ENCODE results near the gene USP32.

USP32 gene

DNA sequence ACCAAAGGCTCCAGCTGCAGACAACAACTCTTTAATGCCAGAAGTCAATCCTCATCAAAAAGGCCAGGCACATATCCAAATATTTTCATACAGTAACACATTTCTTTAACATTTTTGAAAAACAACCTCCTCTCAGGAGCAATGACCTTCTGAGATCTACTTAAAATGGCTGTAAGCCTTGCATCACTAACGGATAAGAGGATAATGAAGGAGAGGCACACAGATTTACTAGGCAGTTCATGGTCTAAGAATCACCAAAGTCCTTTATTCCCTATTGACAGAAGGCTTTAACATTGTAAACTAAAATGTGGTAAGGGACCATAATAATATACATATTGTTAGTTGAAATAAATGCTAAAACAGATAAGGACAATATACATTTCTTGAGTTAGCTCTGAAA, 114.7 kb downstream of the USP32 start:
- no peak for DNase-seq (ENCODE audit: low spot score)
- TF ChIP-seq, protein P1, sequence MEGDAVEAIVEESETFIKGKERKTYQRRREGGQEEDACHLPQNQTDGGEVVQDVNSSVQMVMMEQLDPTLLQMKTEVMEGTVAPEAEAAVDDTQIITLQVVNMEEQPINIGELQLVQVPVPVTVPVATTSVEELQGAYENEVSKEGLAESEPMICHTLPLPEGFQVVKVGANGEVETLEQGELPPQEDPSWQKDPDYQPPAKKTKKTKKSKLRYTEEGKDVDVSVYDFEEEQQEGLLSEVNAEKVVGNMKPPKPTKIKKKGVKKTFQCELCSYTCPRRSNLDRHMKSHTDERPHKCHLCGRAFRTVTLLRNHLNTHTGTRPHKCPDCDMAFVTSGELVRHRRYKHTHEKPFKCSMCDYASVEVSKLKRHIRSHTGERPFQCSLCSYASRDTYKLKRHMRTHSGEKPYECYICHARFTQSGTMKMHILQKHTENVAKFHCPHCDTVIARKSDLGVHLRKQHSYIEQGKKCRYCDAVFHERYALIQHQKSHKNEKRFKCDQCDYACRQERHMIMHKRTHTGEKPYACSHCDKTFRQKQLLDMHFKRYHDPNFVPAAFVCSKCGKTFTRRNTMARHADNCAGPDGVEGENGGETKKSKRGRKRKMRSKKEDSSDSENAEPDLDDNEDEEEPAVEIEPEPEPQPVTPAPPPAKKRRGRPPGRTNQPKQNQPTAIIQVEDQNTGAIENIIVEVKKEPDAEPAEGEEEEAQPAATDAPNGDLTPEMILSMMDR (IDR thresholded peaks at IDR 0.05; ENCODE audit: extremely low read depth, insufficient read depth, missing control alignments): no peak

DNA sequence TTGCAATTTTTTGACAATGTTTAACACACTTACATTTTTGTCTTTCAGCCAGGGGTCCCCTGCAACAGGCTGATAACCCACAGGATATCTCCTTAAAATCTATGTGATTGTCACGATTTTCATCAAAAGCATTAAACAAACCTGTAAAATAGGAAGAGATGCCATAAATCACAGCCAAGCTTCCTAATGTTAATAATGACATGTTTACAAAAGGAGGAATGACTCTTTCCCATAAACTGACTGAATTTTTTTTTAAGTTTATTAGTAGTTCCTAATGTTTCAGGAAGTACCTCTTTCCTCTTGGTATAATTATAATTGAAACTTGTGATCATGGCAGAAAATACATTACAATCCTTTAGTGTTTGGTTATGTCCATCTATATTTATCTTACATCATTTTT, 122.5 kb downstream of the USP32 start:
- TF ChIP-seq, protein P1 (IDR thresholded peaks at IDR 0.05; ENCODE audit: extremely low read depth, insufficient read depth, missing control alignments): no peak
- in situ Hi-C loops (cut with MboI; ENCODE audit: low pct_unique_long_range_greater_than_20kb, low sequenced_read_pairs, unreplicated experiment): no loop called here
- no peak for DNase-seq (ENCODE audit: low spot score)

More for the DNA sequence above, 114.7 kb downstream of the USP32 start:
- in situ Hi-C loops (cut with MboI; ENCODE audit: low pct_unique_long_range_greater_than_20kb, low sequenced_read_pairs, unreplicated experiment): no loop called here

DNA sequence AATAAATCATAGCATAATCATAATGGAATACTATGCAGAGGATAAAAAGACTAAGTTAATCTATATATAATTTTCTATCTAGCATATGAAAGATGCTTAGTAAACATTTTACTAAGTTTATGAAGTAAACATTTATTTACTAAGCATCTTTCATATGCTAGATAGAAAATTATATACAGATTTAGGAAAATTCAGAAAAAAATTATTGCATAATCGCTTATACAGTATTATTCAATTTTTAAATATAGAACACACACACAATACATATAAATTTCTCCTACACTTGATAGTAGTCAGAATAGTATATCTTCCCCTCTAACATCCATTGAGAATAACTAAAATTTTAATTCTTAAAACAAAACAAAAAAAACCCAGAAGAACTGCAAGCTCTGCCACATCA, 131.4 kb downstream of the USP32 start:
- DNase-seq (ENCODE audit: low spot score): no peak

DNA sequence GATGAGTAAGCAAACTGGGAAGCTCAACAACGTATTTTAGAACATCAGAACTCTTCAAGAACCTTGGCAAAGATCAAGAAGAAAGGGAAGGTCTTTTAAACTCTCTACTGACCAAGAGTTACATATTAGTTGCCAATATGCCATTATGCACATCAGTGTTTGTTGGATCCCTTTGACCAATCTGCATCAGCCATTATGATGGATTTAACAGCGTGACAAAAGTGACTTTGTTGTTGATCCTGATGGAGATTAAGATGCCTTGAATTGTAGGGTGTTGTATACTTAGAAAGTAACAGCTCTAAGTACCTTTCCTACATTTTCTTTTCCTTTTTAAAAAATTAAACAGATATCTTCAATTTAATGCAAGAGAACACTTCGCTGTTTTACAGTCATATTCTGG, 133.6 kb downstream of the USP32 start:
- DNase-seq (ENCODE audit: low spot score): no peak
- TF ChIP-seq, protein P1 (IDR thresholded peaks at IDR 0.05; ENCODE audit: extremely low read depth, insufficient read depth, missing control alignments): no peak
- in situ Hi-C loops (cut with MboI; ENCODE audit: low pct_unique_long_range_greater_than_20kb, low sequenced_read_pairs, unreplicated experiment): no loop called here

More for the DNA sequence above, 131.4 kb downstream of the USP32 start:
- TF ChIP-seq, protein P1 (IDR thresholded peaks at IDR 0.05; ENCODE audit: extremely low read depth, insufficient read depth, missing control alignments): no peak
- in situ Hi-C loops (cut with MboI; ENCODE audit: low pct_unique_long_range_greater_than_20kb, low sequenced_read_pairs, unreplicated experiment): no loop called here

DNA sequence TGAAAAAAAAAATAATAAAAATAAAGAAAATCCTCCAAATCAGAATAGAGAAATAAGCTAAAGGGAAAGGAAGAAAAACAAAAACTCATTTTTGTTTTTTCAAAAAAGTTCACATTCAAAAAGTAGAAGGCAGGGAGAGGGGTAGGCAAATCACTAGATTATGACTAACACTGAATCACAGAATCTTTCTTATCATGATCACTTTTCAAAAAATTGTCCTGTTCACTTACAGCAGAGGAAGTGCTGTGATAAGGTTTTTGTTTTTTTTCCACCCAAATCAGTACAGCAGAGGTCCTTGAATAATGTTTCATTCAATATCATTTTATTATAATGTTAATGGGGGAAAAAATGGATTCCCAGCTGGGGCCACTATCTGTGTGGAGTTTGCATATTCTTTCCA, 135.8 kb downstream of the USP32 start:
- in situ Hi-C loops (cut with MboI; ENCODE audit: low pct_unique_long_range_greater_than_20kb, low sequenced_read_pairs, unreplicated experiment): no loop called here
- TF ChIP-seq, protein P1 (IDR thresholded peaks at IDR 0.05; ENCODE audit: extremely low read depth, insufficient read depth, missing control alignments): no peak
- DNase-seq (ENCODE audit: low spot score): no peak

DNA sequence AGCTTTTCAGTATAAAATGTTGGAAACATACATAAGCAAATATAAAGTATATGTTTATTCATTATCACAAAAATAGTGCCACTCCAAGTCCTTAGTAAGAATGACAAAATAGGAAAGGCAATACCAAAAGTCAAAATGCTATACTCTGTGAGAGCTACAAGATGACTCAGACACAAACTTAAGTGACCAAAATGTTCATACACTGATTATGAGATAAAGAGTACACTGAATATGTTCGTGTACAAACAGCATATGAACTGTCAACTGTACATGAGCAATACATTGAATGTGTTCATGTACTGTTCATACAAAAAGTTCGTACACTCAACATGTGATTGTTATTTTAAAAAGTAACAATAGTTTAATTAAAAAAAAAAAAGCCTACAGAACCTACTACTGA, 138.9 kb downstream of the USP32 start:
- TF ChIP-seq, protein P1 (IDR thresholded peaks at IDR 0.05; ENCODE audit: extremely low read depth, insufficient read depth, missing control alignments): no peak
- DNase-seq (ENCODE audit: low spot score): no peak
- in situ Hi-C loops (cut with MboI; ENCODE audit: low pct_unique_long_range_greater_than_20kb, low sequenced_read_pairs, unreplicated experiment): no loop called here

DNA sequence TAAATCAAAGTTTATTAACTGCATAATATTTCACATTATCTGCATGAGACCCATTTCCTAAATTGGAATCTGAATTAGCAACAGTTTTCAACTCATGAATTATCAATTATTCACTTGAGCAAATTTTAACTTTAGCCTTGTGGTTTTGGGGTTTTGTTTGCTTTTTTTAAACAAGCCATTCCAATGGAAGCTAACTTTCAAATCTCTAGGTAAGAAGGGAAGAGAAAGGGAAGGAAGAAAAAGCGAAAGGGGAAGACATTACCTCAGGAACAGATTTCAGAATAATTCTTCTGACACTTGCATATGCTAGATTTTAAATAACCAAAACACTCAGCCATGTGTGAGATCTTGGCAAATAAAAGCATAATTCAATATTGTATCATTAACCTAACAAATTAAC, 139.5 kb downstream of the USP32 start:
- DNase-seq (ENCODE audit: low spot score): no peak
- TF ChIP-seq, protein P1 (IDR thresholded peaks at IDR 0.05; ENCODE audit: extremely low read depth, insufficient read depth, missing control alignments): no peak
- in situ Hi-C loops (cut with MboI; ENCODE audit: low pct_unique_long_range_greater_than_20kb, low sequenced_read_pairs, unreplicated experiment): no loop called here

Data from GM13977 (cell line).